ENCODE measurements around the gene RTP3.

GRCh38 chr3:46533091-46533490, 35.3 kb downstream of the RTP3 start:
- TF ChIP-seq CTCF (IDR thresholded peaks at IDR 0.05), result no peak
- no peak for TF ChIP-seq EZH2 (IDR thresholded peaks at IDR 0.05; ENCODE audit: borderline replicate concordance, insufficient read depth, low read depth, low read length, poor library complexity, severe bottlenecking)

All from B cell (primary cell).